SIG-M5 treated with dmso at 0.1 percent for 504 hours (cell line): ENCODE data around the gene GAPVD1.

Experiments
- DNase-seq: peaks from one replicate; lab custom pipeline; 2025; ENCODE audit not compliant: unreplicated experiment; lab: John Stamatoyannopoulos, UW

The GAPVD1 gene

GRCh38 chr9:125400725-125401716 lies 139.4 kb downstream of the GAPVD1 start:
- no peak for DNase-seq

GRCh38 chr9:125404733-125405132 lies 143.1 kb downstream of the GAPVD1 start:
- no peak for DNase-seq

- no peak for DNase-seq
Observed at GRCh38 chr9:125405938-125406809, 144.5 kb downstream of the GAPVD1 start.

- no peak for DNase-seq
Observed at GRCh38 chr9:125406810-125407087, 145.1 kb downstream of the GAPVD1 start.

- DNase-seq, result no peak
Observed at GRCh38 chr9:125407432-125407973, 145.9 kb downstream of the GAPVD1 start.

GRCh38 chr9:125407974-125408900 lies 146.6 kb downstream of the GAPVD1 start:
- DNase-seq, result peak; percentile 36

GRCh38 chr9:125409217-125409636 lies 147.6 kb downstream of the GAPVD1 start:
- no peak for DNase-seq

- DNase-seq, result peak; percentile 31
Observed at GRCh38 chr9:125409637-125410521, 148.3 kb downstream of the GAPVD1 start.

GRCh38 chr9:125410522-125410894 lies 148.9 kb downstream of the GAPVD1 start:
- DNase-seq, result no peak

- DNase-seq, result no peak
Observed at GRCh38 chr9:125411171-125411756, 149.6 kb downstream of the GAPVD1 start.

GRCh38 chr9:125412166-125412565 lies 150.5 kb downstream of the GAPVD1 start:
- DNase-seq, result no peak

GRCh38 chr9:125413579-125413978 lies 152.0 kb downstream of the GAPVD1 start:
- DNase-seq, result no peak

- no peak for DNase-seq
Observed at GRCh38 chr9:125415583-125416460, 154.2 kb downstream of the GAPVD1 start.

GRCh38 chr9:125416517-125416916 lies 154.9 kb downstream of the GAPVD1 start:
- DNase-seq, result no peak
